WERI-Rb-1 (cell line): ENCODE results near the gene DFFB.

Experiments used
- DNase-seq: peaks from one replicate; pipeline ENCODE4 v3.0.0-alpha.2; 2020
- H3K27ac ChIP-seq: fragments of 250-450 bp; sonication (Bioruptor Pico); 2 replicates; pipeline ENCODE4 v1.5.1; 2020; ENCODE audit warnings: mild to moderate bottlenecking, moderate library complexity
- H3K27me3 ChIP-seq: fragments of 250-450 bp; sonication (Bioruptor Pico); 2 replicates; pipeline ENCODE4 v1.5.1; 2021; ENCODE audit warnings: mild to moderate bottlenecking, low read depth, moderate library complexity; ENCODE audit not compliant: insufficient read depth, severe bottlenecking
- H3K36me3 ChIP-seq: fragments of 250-450 bp; sonication (Bioruptor Pico); 2 replicates; pipeline ENCODE4 v1.5.1; 2020; ENCODE audit warnings: mild to moderate bottlenecking, moderate library complexity
- H3K4me3 ChIP-seq: 2 replicates; pipeline ENCODE4 v1.5.1; 2011; ENCODE audit warnings: low read depth, mild to moderate bottlenecking, control low read depth, low read length
- H3K9me3 ChIP-seq: fragments of 250-450 bp; sonication (Bioruptor Pico); 2 replicates; pipeline ENCODE4 v1.5.1; 2021; ENCODE audit warnings: mild to moderate bottlenecking, moderate library complexity; ENCODE audit not compliant: severe bottlenecking
- TF ChIP-seq, protein P1 (sequence below): IDR thresholded peaks from 2 replicates; pipeline ENCODE4 v1.5.1; 2011; ENCODE audit warnings: low read depth, mild to moderate bottlenecking, control low read depth, inconsistent platforms, low read length

DFFB gene

DNA sequence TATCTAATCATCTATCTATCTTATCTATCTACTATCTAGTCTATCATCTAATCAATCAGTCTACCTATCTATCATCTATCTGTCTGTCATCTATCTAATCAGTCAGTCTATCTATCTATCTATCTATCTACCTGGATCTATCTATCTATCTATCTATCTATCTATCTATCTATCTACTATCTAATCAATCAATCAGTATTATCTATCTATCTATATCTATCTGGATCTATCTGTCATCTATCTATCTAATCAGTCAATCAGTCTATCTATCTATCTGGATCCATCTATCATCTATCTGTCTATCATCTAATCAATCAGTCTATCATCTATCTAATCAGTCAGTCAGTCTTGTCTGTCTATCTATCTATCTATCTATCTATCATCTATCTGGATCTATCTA lies 69.7 kb downstream of the DFFB start:
- TF ChIP-seq, protein P1, sequence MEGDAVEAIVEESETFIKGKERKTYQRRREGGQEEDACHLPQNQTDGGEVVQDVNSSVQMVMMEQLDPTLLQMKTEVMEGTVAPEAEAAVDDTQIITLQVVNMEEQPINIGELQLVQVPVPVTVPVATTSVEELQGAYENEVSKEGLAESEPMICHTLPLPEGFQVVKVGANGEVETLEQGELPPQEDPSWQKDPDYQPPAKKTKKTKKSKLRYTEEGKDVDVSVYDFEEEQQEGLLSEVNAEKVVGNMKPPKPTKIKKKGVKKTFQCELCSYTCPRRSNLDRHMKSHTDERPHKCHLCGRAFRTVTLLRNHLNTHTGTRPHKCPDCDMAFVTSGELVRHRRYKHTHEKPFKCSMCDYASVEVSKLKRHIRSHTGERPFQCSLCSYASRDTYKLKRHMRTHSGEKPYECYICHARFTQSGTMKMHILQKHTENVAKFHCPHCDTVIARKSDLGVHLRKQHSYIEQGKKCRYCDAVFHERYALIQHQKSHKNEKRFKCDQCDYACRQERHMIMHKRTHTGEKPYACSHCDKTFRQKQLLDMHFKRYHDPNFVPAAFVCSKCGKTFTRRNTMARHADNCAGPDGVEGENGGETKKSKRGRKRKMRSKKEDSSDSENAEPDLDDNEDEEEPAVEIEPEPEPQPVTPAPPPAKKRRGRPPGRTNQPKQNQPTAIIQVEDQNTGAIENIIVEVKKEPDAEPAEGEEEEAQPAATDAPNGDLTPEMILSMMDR = no peak

GRCh38 chr1:3928586-3928985 lies 71.3 kb downstream of the DFFB start:
- DNase-seq = no peak
- Histone ChIP-seq H3K27ac (peak overlapping the region; percentile 74), H3K36me3 (no peaks in the 10 kb centered on the region), H3K4me3 (no peak overlapping the region), H3K27me3 (no peaks in the 10 kb centered on the region), H3K9me3 (peaks cover 3% of the 10 kb centered on the region)
- TF ChIP-seq, protein P1 = no peak

More for the DNA sequence above, 69.7 kb downstream of the DFFB start:
- DNase-seq = no peak
- no peak overlapping the region for H3K4me3 ChIP-seq
- H3K9me3 ChIP-seq = no peaks in the 10 kb centered on the region
- no peak overlapping the region for H3K27ac ChIP-seq
- no peaks in the 10 kb centered on the region for H3K27me3 ChIP-seq
- H3K36me3 ChIP-seq = no peaks in the 10 kb centered on the region

- no peak overlapping the region for H3K4me3 ChIP-seq
- H3K27me3 ChIP-seq = no peaks in the 10 kb centered on the region
- H3K27ac ChIP-seq = peak overlapping the region; percentile 74; the same call in 1 of the 2 replicates
- peaks cover 3% of the 10 kb centered on the region for H3K9me3 ChIP-seq
- TF ChIP-seq, protein P1 = no peak
- no peaks in the 10 kb centered on the region for H3K36me3 ChIP-seq
- no peak for DNase-seq
Measured at GRCh38 chr1:3929126-3929525, 71.8 kb downstream of the DFFB start.

- TF ChIP-seq, protein P1 = no peak
- DNase-seq = no peak
- Histone ChIP-seq H3K27me3 (no peaks in the 10 kb centered on the region), H3K4me3 (no peak overlapping the region), H3K9me3 (peaks cover 11% of the 10 kb centered on the region), H3K27ac (peak overlapping the region; percentile 89), H3K36me3 (no peaks in the 10 kb centered on the region; the same call in 1 of the 2 replicates)
Measured at GRCh38 chr1:3930301-3931006, 73.2 kb downstream of the DFFB start.

DNA sequence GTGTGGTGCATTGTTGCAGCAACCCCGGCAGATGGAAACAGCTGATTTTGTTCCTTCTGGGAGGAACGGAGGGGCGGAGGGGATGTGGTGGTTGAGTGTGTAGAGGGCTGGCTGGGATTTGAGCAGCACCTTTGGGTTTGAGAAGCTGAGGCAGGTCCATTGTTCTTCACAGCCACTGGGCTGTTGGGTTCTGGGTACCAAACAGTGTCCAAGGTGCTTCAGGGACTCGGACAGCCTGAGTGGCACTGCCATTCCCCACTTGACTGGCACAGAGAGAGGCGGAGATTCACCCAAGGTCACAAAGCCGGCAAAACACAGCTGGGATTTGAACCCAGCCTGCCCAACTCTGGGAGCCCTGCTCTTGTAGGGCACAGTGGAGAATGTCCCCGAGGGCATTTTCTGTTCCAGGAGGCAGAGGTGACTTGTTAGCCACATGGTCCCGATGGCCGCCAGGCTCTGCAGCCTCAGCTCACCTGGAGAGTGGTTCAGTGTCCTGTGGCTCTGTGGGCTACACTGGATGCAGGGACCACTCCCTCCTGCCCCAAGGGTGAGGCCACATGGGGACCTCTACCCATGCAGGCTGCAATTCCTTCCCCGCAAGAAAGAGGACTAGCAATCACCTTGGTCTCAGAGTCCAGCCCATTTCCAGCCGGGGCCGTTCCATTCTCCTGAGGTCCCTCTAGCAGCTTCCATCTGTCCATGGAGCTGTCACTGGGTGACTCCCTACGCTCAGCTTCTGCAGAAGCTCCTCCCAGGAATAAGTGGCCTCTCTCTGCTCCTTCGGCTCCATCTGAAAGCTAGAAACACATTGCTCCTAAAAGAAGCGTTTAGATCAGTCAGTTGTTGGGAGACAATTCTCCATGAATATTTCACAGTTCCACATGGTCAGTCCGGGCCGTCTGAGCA lies 74.0 kb downstream of the DFFB start:
- no peaks in the 10 kb centered on the region for H3K27me3 ChIP-seq
- H3K4me3 ChIP-seq = no peak overlapping the region
- H3K9me3 ChIP-seq = peaks cover 17% of the 10 kb centered on the region
- no peaks in the 10 kb centered on the region; the same call in 1 of the 2 replicates for H3K36me3 ChIP-seq
- TF ChIP-seq, protein P1 = no peak
- DNase-seq = peak; percentile 77
- H3K27ac ChIP-seq = peak overlapping the region; percentile 89
